Dendritic cell treated with granulocyte-macrophage colony-stimulating factor and Interleukin-4, amounts not matched to agents 40 ng/mL and 50 ng/mL, for 4 days (primary cell): ENCODE data around the gene DCDC2B.
"Not testable (repeated sequence)": the region's sequence is repeated elsewhere in the genome, so short reads cannot be mapped to it uniquely, and the experiment has no call there.

ENCODE experiments used
- H3K27ac Mint-ChIP-seq: one replicate; pipeline ENCODE4 v1.8.0; 2022; ENCODE audit warnings: mild to moderate bottlenecking, mixed read lengths
- H3K27me3 Mint-ChIP-seq: one replicate; pipeline ENCODE4 v1.8.0; 2022; ENCODE audit warnings: mild to moderate bottlenecking, mixed read lengths
- H3K36me3 Mint-ChIP-seq: one replicate; pipeline ENCODE4 v1.8.0; 2022; ENCODE audit warnings: low read depth, mixed read lengths
- H3K4me1 Mint-ChIP-seq: one replicate; pipeline ENCODE4 v1.8.0; 2022; ENCODE audit warnings: low read depth, mixed read lengths
- H3K4me3 Mint-ChIP-seq: one replicate; pipeline ENCODE4 v1.8.0; 2022; ENCODE audit warnings: mild to moderate bottlenecking, moderate library complexity, mixed read lengths
- H3K9me3 Mint-ChIP-seq: one replicate; pipeline ENCODE4 v1.8.0; 2022; ENCODE audit warnings: mixed read lengths
- intact Hi-C: fragments of 100-400 bp; cut with micrococcal nuclease; formaldehyde crosslinking; loops from one replicate; pipeline ENCODE4 v1.15.0; 2022

DCDC2B gene

DNA sequence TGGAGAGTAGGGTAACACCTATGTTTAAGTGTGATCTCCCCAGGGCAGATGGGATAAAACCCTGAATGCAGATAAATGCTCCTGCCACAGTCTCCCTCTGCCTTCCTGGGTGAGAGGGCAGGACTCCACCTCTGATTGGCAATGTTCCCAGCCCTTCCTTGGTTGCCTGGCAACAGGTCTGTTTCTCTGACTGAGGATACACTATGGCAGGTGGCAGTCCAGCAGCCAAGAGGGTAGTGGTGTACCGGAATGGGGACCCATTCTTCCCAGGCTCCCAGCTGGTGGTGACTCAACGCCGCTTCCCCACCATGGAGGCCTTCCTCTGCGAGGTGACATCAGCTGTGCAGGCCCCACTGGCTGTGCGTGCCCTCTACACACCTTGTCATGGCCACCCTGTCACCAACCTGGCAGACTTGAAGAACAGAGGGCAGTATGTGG, at the start of gene DCDC2B:
Gene DCDC2B, plus strand, starts transcription at position 199 of the 438 bp plus-strand sequence. Its CDS starts 5 bp downstream, at position 204.
- H3K27me3 Mint-ChIP-seq = peaks cover 3% of the 10 kb centered on the region
- intact Hi-C loops = no loop called here
- no peak within 1 kb of the TSS for H3K27ac Mint-ChIP-seq
- H3K4me3 Mint-ChIP-seq = no peak within 1 kb of the TSS
- peaks cover 30% of the 10 kb centered on the region for H3K4me1 Mint-ChIP-seq
- H3K9me3 Mint-ChIP-seq = no peaks in the 10 kb centered on the region
- peaks cover 19% of the 10 kb centered on the region for H3K36me3 Mint-ChIP-seq

DNA sequence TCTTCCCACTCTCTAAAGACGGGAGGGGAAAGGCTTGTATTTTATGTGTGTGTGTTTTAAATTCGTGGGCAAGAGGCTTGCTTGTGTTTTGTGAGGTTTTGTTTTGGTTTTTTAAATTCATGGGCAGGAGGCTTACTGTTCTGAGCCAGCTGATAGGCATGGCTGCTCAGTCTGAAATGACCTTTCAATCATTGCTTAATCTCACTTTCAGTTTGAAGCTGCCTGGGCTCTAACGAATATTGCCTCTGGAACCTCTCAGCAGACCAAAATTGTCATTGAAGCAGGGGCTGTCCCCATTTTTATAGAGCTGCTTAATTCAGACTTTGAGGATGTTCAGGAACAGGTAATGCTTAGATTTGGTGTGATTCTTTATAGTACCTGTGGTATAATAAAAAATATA, 49.7 kb upstream of the DCDC2B start:
- peaks cover 99% of the 10 kb centered on the region for H3K36me3 Mint-ChIP-seq
- no peak overlapping the region for H3K27ac Mint-ChIP-seq
- H3K4me3 Mint-ChIP-seq = no peak overlapping the region
- no peaks in the 10 kb centered on the region for H3K9me3 Mint-ChIP-seq
- intact Hi-C loops = no loop called here
- peaks cover 5% of the 10 kb centered on the region for H3K4me1 Mint-ChIP-seq
- H3K27me3 Mint-ChIP-seq = no peaks in the 10 kb centered on the region

DNA sequence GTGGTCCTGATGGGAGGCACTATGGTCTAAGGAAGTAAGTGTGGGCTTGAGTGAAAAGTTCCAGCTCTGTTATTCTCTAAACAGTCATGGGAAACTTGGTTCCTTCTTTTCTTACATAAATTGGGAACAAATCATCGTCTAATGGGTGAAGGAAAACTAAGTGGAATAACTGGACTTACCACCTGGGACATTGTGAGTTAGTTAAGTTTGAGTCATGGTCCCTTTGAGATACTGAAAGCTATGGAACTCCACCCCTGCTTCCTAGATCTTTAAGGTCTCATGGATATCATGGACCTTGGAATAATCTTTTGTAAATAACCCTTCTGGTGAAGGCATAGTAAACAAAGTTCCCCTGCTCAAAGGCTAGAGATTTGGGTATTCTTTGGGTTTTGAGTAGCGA, 45.5 kb upstream of the DCDC2B start:
- Mint-ChIP-seq H3K27me3 (no peaks in the 10 kb centered on the region), H3K36me3 (peaks cover 99% of the 10 kb centered on the region), H3K27ac (no peak overlapping the region), H3K4me1 (no peaks in the 10 kb centered on the region), H3K4me3 (no peak overlapping the region), H3K9me3 (no peaks in the 10 kb centered on the region)
- intact Hi-C loops = no loop called here

DNA sequence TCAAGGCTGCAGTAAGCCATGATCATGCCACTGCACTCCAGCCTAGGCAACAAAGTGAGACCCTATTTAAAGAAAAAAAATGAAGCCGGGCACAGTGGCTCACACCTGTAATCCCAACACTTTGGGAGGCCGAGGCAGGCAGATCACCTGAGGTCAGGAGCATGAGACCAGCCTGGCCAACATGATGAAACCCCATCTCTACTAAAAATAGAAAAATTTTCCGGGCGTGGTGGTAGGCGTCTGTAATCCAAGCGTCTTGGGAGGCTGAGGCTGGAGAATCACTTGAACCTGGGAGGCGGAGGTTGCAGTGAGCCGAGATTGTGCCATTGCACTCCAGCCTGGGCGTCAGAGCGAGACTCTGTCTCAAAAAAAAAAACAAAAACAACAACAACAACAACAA, 43.3 kb upstream of the DCDC2B start:
- H3K4me1 Mint-ChIP-seq, H3K4me3 Mint-ChIP-seq, H3K27ac Mint-ChIP-seq, H3K27me3 Mint-ChIP-seq, intact Hi-C loops, H3K9me3 Mint-ChIP-seq: not testable (repeated sequence)
- H3K36me3 Mint-ChIP-seq = peaks cover 97% of the 10 kb centered on the region

DNA sequence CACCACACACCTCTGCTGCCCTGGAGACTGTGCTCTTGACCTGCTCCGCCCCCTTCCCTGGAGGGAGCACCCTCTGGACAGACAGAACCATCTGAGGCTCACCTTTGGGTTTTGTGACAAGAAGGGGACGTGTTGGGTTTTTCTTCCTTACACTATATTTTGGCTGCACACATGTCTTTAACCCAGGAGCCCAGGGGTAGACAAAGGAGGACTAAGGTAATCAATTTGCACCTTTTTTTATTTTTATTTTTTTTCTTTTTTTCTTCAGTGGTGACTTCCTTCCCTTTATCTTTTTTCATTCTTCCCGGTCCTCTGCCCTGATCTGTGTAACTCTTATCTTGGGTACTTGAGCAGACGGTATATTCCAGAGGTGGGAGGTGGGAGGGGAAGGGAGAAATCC, 37.9 kb upstream of the DCDC2B start:
- intact Hi-C loops = no loop called here
- H3K36me3 Mint-ChIP-seq = peaks cover 89% of the 10 kb centered on the region
- H3K27ac Mint-ChIP-seq = no peak overlapping the region
- H3K27me3 Mint-ChIP-seq = no peaks in the 10 kb centered on the region
- no peaks in the 10 kb centered on the region for H3K9me3 Mint-ChIP-seq
- no peak overlapping the region for H3K4me3 Mint-ChIP-seq
- no peaks in the 10 kb centered on the region for H3K4me1 Mint-ChIP-seq

DNA sequence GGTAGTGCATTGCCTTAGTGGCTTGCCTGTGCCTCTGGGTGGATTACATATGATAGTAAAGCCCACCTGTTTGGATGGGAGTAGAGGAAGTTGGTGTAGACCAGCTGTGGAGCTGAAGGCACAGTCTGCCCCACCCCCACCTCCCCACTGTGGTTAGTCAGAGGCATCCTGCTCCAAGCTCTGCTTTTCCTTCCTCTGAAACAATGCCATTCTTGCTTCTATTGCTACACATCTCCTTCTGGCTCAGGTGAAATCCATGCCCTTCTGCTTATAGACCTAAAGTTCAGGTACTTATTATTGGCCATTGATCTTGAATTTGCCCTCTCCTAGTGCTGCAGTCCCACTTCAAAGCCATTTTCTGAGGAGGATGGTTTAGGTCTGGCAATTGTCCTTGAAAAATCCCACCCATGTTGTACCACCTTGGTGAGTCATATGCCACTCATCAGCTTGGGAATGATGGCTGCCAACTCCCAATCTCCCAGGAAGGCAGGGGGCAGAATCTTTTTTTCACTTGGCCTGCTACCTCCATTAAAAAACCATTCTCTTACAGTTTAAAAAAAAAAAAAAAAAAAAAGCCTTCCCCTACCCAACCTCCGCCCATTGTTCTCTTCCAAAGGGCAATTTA, 36.2 kb upstream of the DCDC2B start:
- intact Hi-C loops = no loop called here
- H3K27ac Mint-ChIP-seq = no peak overlapping the region

DNA sequence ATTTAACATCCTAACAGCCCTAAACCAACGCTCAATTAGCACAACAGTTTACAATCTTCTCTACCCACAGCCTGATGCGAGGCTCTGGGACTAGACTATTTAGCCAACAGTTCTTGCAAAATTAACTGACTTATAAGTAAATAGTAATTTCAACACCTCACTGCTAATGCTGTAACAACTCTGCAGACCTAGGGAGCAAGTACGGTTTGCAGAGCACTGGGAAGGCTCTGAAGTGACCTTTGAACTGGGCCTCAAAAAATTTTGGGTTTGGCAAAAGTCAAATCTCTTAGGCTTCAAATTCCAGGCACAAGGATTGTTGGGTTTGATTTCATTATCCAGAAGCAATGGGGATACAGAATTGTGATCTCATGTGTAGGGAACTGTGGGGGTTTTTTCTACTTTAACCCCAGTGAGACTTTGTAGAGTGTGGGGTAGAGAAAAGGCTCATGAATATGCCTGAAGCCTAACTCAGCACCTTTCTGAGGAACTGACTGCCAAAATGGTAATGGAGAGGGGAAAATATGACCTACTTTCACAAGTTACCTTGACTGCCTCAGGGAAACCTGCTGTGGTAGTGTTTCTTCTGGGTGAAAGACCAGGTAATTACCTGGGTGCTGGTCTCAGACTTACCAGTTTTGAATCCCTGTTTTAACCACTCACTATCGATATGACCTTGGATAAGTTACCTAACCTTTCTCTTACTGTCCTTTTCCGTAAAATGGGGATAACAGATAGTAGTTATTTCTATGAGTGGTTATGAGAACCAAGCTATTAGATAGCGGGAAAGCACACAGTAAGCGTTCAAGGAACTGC, 30.3 kb upstream of the DCDC2B start:
- peak overlapping the region; percentile 99 for H3K27ac Mint-ChIP-seq
- peak overlapping the region; percentile 90 for H3K4me3 Mint-ChIP-seq
- no peaks in the 10 kb centered on the region for H3K9me3 Mint-ChIP-seq
- intact Hi-C loops = loop anchor here (2.0 kb wide), 1 partner anchor 70 kb away; the partner anchor contains the start of gene KPNA6
- H3K36me3 Mint-ChIP-seq = peaks cover 58% of the 10 kb centered on the region
- H3K4me1 Mint-ChIP-seq = peaks cover 37% of the 10 kb centered on the region
- no peaks in the 10 kb centered on the region for H3K27me3 Mint-ChIP-seq

More for the DNA sequence above, 36.2 kb upstream of the DCDC2B start:
- H3K4me3 Mint-ChIP-seq = no peak overlapping the region
- no peaks in the 10 kb centered on the region for H3K9me3 Mint-ChIP-seq
- H3K27me3 Mint-ChIP-seq = no peaks in the 10 kb centered on the region
- peaks cover 71% of the 10 kb centered on the region for H3K36me3 Mint-ChIP-seq
- H3K4me1 Mint-ChIP-seq = no peaks in the 10 kb centered on the region

DNA sequence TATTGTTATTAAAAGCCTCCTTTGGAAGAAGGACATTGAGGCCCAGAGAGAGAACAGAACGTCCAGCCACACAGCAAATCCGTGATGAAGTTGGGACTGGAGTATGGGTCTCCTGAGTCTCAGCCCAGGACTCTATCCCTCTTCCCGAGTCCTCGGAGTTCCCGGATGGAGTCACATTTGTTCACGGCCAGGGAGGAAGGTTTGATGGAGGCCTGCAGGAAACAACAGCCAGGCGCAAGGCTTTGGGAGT, 29.8 kb upstream of the DCDC2B start:
- peak overlapping the region; percentile 99 for H3K27ac Mint-ChIP-seq
- H3K36me3 Mint-ChIP-seq = peaks cover 58% of the 10 kb centered on the region
- H3K4me3 Mint-ChIP-seq = peak overlapping the region; percentile 90
- H3K27me3 Mint-ChIP-seq = no peaks in the 10 kb centered on the region
- H3K9me3 Mint-ChIP-seq = no peaks in the 10 kb centered on the region
- intact Hi-C loops = loop anchor here (2.0 kb wide), 1 partner anchor 70 kb away; the partner anchor contains the start of gene KPNA6
- peaks cover 42% of the 10 kb centered on the region for H3K4me1 Mint-ChIP-seq

DNA sequence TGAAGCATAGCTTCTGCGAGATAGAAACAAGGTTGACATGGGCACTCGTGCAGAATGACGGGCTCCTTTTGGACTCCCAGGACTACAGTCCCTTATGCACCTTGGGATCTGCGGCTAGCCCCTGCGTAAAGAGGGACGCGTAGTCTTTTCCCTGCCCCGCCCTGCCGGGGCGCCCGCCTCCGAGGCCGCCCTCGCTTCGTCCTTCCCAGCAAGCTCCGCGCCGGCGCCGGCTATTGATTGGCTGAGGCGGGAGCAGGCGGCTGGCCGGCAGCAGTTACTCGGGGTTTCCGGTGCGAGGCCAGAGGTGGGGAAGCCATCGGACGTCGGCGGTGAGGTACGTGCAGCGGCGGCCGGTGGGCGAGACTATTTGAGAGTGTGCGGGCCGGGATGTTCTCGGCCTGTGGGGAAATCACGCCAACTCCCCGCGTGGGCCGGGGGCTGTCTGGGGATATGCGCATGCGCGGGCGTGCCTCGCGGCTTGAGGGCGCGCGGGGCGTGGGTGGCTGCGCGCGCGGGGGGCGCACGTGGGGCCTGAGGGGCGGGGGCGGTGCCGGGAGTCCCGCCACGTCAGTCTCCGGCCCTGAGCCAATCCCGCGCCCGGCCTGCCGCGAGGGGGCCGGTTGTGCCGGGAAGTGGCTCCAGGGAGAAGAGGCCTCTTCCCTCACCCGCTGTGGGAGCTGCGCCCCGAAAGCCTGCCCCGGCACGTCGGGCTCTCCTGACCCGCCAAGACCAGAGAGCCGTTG, 29.3 kb upstream of the DCDC2B start, which contains the start of gene TXLNA:
Gene TXLNA, plus strand, starts transcription at position 233 of the 743 bp plus-strand sequence. CDS start 671 bp downstream, outside the sequence.
- Mint-ChIP-seq H3K36me3 (peaks cover 58% of the 10 kb centered on the region), H3K4me3 (peak within 1 kb of the TSS; percentile 90), H3K27me3 (no peaks in the 10 kb centered on the region), H3K4me1 (peaks cover 47% of the 10 kb centered on the region), H3K9me3 (no peaks in the 10 kb centered on the region), H3K27ac (peak within 1 kb of the TSS; percentile 99)
- intact Hi-C loops = loop anchor here (2.0 kb wide), 2 partner anchors 21 to 71 kb away; partner anchors contain the start of genes CCDC28B and KPNA6

DNA sequence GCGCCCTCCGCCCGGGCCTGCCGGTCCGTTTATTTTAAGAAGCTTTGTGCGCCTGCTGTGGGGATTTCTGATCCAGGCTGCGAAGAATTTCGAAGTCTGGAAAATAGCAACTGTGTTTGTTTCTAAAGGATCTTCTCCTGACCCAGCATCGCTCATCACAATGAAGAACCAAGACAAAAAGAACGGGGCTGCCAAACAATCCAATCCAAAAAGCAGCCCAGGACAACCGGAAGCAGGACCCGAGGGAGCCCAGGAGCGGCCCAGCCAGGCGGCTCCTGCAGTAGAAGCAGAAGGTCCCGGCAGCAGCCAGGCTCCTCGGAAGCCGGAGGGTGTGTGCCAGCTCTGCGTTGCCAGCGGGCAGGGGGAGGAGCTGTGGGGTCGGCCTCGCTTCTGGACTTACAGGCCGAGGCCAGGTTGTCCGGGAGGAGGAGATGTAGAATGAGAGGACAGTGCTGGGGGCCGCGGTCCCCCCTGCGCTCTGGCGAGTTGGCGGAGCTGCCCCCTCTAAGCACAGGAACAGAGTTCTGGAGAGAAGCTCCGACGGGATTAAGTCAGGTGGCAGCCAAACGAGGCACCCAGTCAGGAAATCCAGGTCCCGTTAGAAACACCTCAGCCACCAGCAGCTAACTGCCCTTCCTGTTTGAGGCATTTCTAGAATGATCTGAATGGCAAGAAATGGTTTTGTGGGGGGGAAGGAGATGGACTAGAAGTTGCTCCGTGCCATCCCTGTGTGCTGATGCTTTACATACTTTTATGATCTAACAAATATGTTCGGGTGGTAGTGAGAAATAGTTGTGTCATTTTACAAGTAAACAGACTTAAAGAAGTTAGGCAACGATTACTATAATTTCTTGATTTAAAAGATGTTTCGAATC, 28.5 kb upstream of the DCDC2B start:
- peaks cover 52% of the 10 kb centered on the region for H3K4me1 Mint-ChIP-seq
- intact Hi-C loops = loop anchor here (2.0 kb wide), 1 partner anchor 20 kb away; the partner anchor contains the start of gene CCDC28B
- H3K27me3 Mint-ChIP-seq = no peaks in the 10 kb centered on the region
- H3K4me3 Mint-ChIP-seq = peak overlapping the region; percentile 90
- H3K27ac Mint-ChIP-seq = peak overlapping the region; percentile 99
- H3K9me3 Mint-ChIP-seq = no peaks in the 10 kb centered on the region
- peaks cover 60% of the 10 kb centered on the region for H3K36me3 Mint-ChIP-seq

DNA sequence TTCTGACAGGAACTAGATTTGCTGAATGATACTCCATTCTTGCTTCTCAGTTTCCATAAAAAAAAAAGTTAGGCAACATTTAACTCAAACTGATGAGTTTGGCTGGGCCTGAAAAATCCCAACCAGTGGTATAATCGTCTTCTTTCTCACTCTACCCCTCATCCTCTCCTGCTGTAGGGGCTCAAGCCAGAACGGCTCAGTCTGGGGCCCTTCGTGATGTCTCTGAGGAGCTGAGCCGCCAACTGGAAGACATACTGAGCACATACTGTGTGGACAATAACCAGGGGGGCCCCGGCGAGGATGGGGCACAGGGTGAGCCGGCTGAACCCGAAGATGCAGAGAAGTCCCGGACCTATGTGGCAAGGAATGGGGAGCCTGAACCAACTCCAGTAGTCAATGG, 27.8 kb upstream of the DCDC2B start:
- H3K36me3 Mint-ChIP-seq = peaks cover 66% of the 10 kb centered on the region
- H3K27me3 Mint-ChIP-seq = no peaks in the 10 kb centered on the region
- peak overlapping the region; percentile 90 for H3K4me3 Mint-ChIP-seq
- intact Hi-C loops = loop anchor here (2.0 kb wide), 1 partner anchor 20 kb away; the partner anchor contains the start of gene CCDC28B
- peaks cover 56% of the 10 kb centered on the region for H3K4me1 Mint-ChIP-seq
- no peaks in the 10 kb centered on the region for H3K9me3 Mint-ChIP-seq
- peak overlapping the region; percentile 99 for H3K27ac Mint-ChIP-seq

DNA sequence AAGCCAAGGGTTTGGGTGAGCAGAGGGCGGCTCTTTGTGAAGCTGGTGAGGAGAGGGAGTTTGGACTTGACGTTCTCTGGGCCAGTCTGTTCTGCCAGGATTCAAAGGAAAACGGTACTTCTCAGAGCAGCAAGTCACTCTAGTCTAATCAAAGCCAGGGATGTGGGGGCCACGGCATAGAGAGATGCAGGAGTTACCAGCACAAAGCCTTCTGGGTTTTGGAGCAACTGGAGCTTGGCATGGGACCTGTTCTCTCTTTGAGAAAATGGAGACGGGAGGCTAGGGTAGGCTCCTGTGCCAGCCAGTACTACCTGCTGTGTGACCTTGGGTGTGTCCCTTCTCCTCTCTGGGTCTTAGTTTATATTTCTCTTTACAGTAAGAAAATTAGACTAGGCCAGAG, 27.3 kb upstream of the DCDC2B start:
- peak overlapping the region; percentile 99 for H3K27ac Mint-ChIP-seq
- peaks cover 61% of the 10 kb centered on the region for H3K4me1 Mint-ChIP-seq
- H3K27me3 Mint-ChIP-seq = no peaks in the 10 kb centered on the region
- H3K4me3 Mint-ChIP-seq = peak overlapping the region; percentile 90
- peaks cover 71% of the 10 kb centered on the region for H3K36me3 Mint-ChIP-seq
- H3K9me3 Mint-ChIP-seq = no peaks in the 10 kb centered on the region
- intact Hi-C loops = loop anchor here (2.0 kb wide), 1 partner anchor 19 kb away; the partner anchor contains the start of gene CCDC28B

DNA sequence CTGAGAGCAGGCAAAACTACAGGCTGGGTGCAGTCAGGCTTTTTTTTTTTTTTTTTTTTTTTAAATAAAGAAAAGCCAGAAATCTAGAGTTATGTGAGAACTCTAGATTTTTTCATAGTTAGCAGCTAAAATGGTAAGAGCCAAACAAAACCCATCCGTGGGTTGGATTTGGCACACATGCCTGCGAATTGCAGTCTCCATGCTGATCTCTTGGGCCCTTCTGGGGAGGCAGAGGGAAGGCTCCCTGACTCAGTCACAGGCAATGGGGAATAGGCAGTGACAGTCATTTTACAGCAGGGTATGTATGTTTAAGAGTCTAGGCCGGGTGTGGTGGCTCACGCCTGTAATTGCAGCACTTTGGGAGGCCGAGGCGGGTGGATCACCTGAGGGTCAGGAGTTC, 26.8 kb upstream of the DCDC2B start:
- H3K4me1 Mint-ChIP-seq = peaks cover 63% of the 10 kb centered on the region
- intact Hi-C loops = no loop called here
- peak overlapping the region; percentile 14 for H3K27ac Mint-ChIP-seq
- H3K36me3 Mint-ChIP-seq = peaks cover 76% of the 10 kb centered on the region
- H3K9me3 Mint-ChIP-seq = no peaks in the 10 kb centered on the region
- H3K27me3 Mint-ChIP-seq = no peaks in the 10 kb centered on the region
- H3K4me3 Mint-ChIP-seq = peak overlapping the region; percentile 22
